DOHH2 (cell line): ENCODE data around the gene GSS.

Source experiments
- H3F3A ChIP-seq: fragments of 200-600 bp; sonication (generic), shearing (Covaris generic); 2 replicates; pipeline ENCODE4 v1.6.0; 2016; ENCODE audit warnings: antibody characterized with exemption, mild to moderate bottlenecking; ENCODE audit not compliant: control insufficient read depth, insufficient read depth
- H3K27ac ChIP-seq: fragments of 200-600 bp; sonication (generic); 2 replicates; pipeline ENCODE4 v1.5.1; 2014; ENCODE audit warnings: low read depth, mild to moderate bottlenecking, low read length, moderate library complexity
- H3K27me3 ChIP-seq: fragments of 200-600 bp; sonication (generic); 2 replicates; pipeline ENCODE4 v1.6.1; 2014; ENCODE audit warnings: mild to moderate bottlenecking, low read length, mixed read lengths; ENCODE audit not compliant: control insufficient read depth
- H3K36me3 ChIP-seq: fragments of 200-600 bp; sonication (generic); 2 replicates; pipeline ENCODE4 v1.6.1; 2014; ENCODE audit warnings: mild to moderate bottlenecking, low read length, moderate library complexity, mixed read lengths; ENCODE audit not compliant: control insufficient read depth
- H3K4me1 ChIP-seq: fragments of 200-600 bp; sonication (generic); 2 replicates; pipeline ENCODE4 v1.6.1; 2014; ENCODE audit warnings: mild to moderate bottlenecking, low read length, mixed read lengths; ENCODE audit not compliant: control insufficient read depth
- H3K4me2 ChIP-seq: fragments of 200-600 bp; sonication (generic); 2 replicates; pipeline ENCODE4 v1.6.0; 2014; ENCODE audit warnings: mild to moderate bottlenecking, low read length, moderate library complexity
- H3K4me3 ChIP-seq: fragments of 200-600 bp; sonication (generic); 2 replicates; pipeline ENCODE4 v1.5.1; 2014; ENCODE audit warnings: mild to moderate bottlenecking, low read length, mixed read lengths
- H3K79me2 ChIP-seq: fragments of 200-600 bp; sonication (generic); 2 replicates; pipeline ENCODE4 v1.6.1; 2014; ENCODE audit warnings: mild to moderate bottlenecking, low read length, mixed read lengths; ENCODE audit not compliant: control insufficient read depth
- H3K9me2 ChIP-seq: fragments of 200-600 bp; sonication (generic); replicated peaks from 2 replicates; pipeline ENCODE4 v1.6.1; 2014; ENCODE audit warnings: mild to moderate bottlenecking, low read length, mixed read lengths; ENCODE audit not compliant: control insufficient read depth
- H3K9me3 ChIP-seq: fragments of 200-600 bp; sonication (generic); 2 replicates; pipeline ENCODE4 v1.6.1; 2014; ENCODE audit warnings: antibody characterized with exemption, low read length, mixed read lengths; ENCODE audit not compliant: control insufficient read depth, insufficient read depth
- H4K20me1 ChIP-seq: fragments of 200-600 bp; sonication (generic); 2 replicates; pipeline ENCODE4 v1.6.0; 2014; ENCODE audit warnings: low read depth, mild to moderate bottlenecking, antibody characterized with exemption, low read length, moderate library complexity; ENCODE audit not compliant: control insufficient read depth, insufficient read depth
- CTCF ChIP-seq: fragments of 200-600 bp; sonication (generic); IDR thresholded peaks from one replicate; pipeline ENCODE4 v1.5.1; 2014; ENCODE audit warnings: antibody characterized with exemption, mild to moderate bottlenecking, low read depth, low read length; ENCODE audit not compliant: poor library complexity, severe bottlenecking
- EZH2phosphoT487 ChIP-seq: fragments of 200-600 bp; sonication (generic); IDR thresholded peaks from 2 replicates; pipeline ENCODE4 v1.6.1; 2017; ENCODE audit warnings: borderline replicate concordance, mild to moderate bottlenecking, antibody characterized with exemption, low read length, moderate library complexity, mixed read lengths

GSS gene

GRCh38 chr20:34970193-34970840, 14.7 kb upstream of the GSS start:
- Histone ChIP-seq H3K27me3 (no peaks in the 10 kb centered on the region), H3K27ac (no peak overlapping the region), H3K4me2 (no peak overlapping the region), H4K20me1 (no peaks in the 10 kb centered on the region), H3K79me2 (no peaks in the 10 kb centered on the region), H3F3A (no peaks in the 10 kb centered on the region), H3K4me3 (no peak overlapping the region), H3K9me3 (no peaks in the 10 kb centered on the region), H3K4me1 (no peaks in the 10 kb centered on the region), H3K36me3 (no peaks in the 10 kb centered on the region), H3K9me2 (no peaks in the 10 kb centered on the region)
- TF ChIP-seq CTCF (no peak), EZH2phosphoT487 (no peak)

DNA sequence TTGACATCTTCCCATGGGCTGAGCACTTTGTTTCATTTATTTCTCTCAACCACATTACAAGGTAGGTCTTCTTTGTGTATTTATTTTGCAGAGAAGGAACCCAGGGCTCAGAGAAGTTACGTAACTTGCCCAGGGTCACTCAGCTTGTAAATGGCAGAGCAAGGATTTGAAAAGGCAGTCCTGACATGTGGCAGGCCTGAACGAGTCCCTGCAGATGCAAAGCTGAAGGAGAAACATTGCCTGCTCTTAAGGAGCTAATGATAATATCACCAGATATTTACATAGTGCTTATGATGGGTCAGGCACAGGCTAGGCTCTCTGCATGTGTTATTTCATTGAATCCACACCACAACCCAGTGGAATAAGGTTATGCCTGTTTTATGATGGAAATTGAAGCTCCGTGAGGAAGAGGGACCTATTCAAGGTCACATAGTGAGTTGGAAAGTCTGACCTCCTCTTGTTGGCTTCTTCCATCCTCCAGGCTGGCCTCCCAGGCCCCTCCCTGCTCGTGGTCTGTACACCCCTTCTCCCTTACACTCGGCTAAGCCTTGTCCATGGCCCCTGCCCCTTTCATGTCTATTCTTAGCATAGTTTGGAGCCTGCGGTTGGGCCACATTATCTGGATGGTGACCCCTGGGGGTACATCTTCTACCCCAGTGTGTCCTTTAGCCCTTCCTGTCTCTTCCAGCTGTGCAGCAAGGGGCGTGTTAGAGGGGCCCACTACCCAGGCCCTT, 12.6 kb upstream of the GSS start:
- TF ChIP-seq EZH2phosphoT487: no peak
- TF ChIP-seq CTCF: no peak
- no peak overlapping the region for H3K27ac ChIP-seq
- no peak overlapping the region for H3K4me3 ChIP-seq
- H3F3A ChIP-seq: no peaks in the 10 kb centered on the region
- no peaks in the 10 kb centered on the region for H3K27me3 ChIP-seq
- H3K79me2 ChIP-seq: no peaks in the 10 kb centered on the region
- H4K20me1 ChIP-seq: no peaks in the 10 kb centered on the region
- no peak overlapping the region for H3K4me2 ChIP-seq
- no peaks in the 10 kb centered on the region for H3K36me3 ChIP-seq
- H3K4me1 ChIP-seq: no peaks in the 10 kb centered on the region
- H3K9me2 ChIP-seq: no peaks in the 10 kb centered on the region
- no peaks in the 10 kb centered on the region for H3K9me3 ChIP-seq

GRCh38 chr20:34967421-34967820, 11.8 kb upstream of the GSS start:
- H3K27ac ChIP-seq: no peak overlapping the region
- no peaks in the 10 kb centered on the region for H3F3A ChIP-seq
- H3K9me3 ChIP-seq: no peaks in the 10 kb centered on the region
- no peak overlapping the region for H3K4me3 ChIP-seq
- no peaks in the 10 kb centered on the region for H3K9me2 ChIP-seq
- H3K36me3 ChIP-seq: no peaks in the 10 kb centered on the region
- H3K4me1 ChIP-seq: no peaks in the 10 kb centered on the region
- H3K27me3 ChIP-seq: no peaks in the 10 kb centered on the region
- no peaks in the 10 kb centered on the region for H3K79me2 ChIP-seq
- TF ChIP-seq CTCF: no peak
- H3K4me2 ChIP-seq: no peak overlapping the region
- H4K20me1 ChIP-seq: no peaks in the 10 kb centered on the region
